Suppressor macrophage (primary cell): Measurements from ENCODE around the gene SLC30A3.

Experiments
- DNase-seq, 4 experiments: peaks; one replicate each; pipeline ENCODE4 v3.0.0-alpha.2; 2020 to 2022

The SLC30A3 gene

DNA sequence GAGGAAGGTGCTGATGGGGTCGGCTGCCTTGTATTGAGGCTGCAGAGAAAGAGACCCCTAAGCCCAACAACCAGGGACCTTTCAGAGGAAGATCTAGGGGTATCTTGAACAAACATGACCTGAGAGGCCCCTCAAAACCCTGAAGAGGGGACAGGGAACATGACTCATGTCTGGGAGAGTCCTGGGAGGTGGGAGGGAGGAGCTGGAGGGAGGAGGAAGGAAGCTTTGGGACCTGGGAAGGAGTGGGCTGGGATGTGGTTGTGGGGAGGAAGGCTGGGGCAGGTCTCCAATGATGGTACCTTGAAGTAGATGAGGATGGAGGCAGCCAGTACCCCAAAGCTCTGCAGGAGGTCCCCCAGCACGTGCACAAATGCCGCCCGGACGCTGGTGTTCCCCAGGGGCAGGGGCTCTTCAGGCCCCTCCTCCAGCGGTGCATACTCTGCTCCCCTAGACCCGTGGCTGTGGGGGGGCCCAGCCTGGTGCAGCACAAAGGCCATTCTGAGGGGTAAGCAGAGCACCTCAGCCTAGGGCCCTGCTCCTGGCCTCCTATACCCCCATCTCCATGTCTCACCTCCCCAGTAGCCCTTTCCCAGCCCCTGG is 5.9 kb downstream of the SLC30A3 start:
- DNase-seq = no peak

DNA sequence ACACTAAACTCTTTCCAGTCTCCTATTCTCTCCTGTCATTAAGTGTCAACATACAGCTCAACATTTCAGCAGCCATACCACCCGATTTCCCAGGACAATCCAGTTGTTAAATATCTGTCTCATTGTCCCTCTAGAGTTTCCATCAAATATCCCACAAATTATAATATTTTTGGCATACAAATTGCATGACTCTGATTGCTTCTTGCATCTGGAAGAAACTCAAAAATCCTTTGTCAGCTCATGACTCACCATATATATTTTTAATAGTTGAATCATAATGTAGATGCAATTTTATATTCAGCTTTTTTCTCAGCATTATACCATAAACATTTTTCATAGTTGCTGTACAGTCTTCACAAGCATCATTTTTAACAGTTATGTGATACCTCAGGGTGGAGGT is 7.2 kb downstream of the SLC30A3 start:
- no peak for DNase-seq

DNA sequence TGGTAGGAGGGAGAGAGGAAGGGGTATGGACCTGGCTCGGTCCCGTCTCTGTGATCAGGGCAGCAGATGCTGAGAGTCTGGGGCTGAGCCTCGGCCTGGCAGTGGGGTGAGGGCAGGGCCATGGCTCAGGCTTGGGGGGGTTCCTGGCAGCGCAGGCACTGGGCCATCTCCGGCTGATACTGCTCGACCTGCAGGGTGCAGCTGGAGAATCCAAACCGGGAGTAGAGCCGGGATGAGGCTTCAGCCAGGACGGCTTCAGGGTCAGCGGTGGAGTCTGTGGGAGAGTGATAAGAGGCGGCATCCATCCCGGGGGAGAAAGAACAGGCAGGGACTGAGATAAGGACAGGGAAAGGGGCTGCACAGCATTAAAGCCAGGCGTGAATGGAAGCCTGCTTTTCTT is 7.7 kb downstream of the SLC30A3 start:
- no peak for DNase-seq

DNA sequence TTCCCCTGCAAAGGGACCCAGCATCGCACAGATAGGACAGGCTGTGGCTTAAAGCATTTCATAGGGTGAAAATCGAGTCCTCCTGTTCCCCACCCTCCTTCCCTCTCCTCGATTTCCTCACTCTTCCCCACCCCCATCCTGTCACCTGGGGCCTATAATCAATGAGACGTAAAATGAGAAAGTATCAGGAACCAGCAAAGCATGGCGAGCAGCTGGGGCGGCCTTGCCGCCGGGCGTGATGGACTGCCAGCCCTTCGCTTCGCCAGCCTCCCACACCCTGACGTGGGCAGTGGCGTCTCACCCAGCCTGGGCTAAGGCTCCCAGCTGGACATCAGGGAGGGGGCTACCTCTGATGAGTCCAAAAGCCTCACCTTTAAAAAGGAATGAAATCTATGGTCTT is 11.1 kb downstream of the SLC30A3 start:
- no peak for DNase-seq

DNA sequence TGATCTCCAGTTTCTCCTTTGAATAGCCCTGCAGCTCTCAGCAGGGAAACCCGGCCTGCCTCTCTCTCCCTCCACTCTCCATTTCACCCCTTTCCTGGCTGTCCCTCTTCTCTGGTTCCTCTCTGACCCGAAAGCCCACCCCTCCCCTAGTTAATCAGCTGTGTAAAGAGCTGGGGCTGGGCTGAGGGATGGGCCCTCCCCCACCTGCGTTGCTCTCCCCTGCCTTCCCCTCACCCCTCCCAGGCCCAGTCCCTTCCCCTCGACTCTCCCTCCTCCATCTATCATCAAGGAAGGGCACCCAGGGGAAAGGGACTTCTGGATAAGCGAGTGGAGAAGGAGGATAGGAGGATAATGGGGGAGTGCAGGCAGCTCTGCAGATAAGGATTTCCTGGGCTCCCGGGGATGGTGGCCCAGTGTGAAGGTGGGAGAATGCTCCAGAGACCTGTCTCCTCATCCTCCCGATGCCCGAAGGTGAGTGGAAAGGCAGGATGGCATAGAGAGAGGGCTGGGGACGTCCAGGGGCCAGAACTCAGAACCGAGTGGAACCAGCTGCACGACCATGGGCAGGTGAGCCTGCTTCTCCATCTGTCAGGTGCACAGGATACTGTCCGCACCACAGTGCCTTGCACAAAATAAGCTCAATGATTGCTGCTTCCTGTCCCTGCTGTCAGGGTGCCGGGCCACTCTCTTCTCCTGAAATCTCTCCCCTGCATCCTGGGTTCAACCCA is 12.0 kb downstream of the SLC30A3 start:
- no peak for DNase-seq

DNA sequence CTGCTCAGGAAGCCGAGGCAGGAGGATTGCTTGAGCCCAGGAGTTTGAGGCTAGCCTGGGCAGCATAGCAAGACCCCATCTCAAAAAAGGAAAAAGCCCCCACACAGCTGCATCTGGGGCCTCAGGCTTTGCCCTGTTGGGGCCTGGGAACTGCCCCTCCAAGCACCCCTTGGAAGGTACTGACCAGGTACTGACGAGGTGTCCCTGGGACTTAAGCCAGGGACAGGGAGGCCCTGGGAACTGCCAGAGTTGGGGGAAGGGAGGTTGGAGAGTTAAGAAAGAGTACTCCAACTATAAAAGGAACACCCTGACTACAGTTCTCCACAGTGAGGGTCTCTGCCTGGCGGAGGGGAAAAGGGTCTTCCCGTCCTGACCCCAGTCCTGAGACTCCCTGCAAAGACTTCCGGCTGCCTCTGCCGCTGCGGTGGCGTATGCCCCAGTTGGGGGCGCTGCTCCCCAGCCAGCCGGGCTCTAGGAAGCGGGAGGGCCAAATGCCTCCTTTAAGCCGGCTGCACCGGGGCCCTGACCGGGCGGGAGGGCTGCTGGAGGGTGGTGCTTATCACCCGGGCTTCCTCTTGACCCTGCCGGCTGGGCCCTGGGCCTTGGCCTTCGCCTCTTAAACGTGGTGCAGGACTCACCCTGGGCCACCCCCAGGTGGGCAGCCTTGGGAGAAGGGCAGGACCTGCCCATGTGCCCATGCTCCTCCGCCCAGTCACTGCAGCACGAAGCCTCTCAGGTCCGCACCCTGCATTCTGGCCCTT is 12.8 kb downstream of the SLC30A3 start:
- peak; percentile 76 to 89 (median 82) for DNase-seq

DNA sequence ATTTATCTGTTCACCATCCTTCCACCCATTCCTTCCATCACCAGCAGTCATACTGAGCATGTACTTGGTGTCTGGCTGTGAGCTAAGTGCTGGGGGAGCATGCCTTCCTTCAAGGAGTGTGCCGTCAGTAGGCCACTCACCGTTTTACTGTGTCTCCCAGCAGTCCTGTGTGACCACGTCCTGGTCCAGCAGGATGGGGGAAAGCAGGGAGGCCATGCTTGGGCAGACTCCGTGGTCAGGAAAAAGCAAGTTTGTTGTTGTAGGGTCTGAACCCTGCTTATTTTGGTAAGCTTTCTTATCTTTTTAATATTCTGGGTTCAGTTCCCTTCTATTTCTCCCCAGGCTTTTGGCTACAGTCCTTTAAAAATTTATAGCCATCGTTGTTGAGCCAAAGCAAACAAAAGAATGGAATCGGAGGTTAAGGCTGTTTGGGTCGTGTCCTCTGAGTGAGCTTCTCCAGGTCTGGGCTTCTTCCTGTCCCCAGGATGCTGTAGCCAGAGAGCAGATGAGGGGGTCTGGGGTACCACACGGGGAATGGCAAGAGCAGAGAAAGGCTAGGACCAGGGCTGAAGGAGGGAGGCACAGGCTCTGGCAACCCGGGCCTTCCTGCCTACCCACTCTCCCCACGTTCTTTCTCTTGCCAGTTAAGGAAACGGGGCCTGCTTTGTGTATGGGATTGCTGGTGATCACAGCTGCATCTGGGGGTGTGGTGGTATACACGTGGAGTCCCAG is 13.5 kb downstream of the SLC30A3 start:
- no peak for DNase-seq

DNA sequence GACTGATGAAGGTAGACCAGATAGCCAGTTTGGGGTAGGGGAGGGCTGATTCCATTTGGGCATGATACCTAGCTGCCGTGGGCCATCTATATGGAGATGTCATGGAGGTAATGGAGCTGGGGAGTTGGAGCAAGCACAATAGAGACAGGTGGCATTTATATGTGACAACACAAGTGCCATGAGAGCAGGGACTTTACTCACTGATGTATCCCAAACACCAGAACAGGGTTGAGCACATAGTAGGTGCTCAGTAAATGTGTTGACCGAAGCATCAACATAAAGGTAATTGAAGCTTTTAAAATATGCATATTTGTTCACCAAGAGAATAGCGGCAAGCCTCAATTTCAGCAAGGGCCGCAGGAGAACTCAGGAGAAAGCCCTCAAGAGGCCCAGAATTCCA is 15.0 kb downstream of the SLC30A3 start:
- DNase-seq = no peak

DNA sequence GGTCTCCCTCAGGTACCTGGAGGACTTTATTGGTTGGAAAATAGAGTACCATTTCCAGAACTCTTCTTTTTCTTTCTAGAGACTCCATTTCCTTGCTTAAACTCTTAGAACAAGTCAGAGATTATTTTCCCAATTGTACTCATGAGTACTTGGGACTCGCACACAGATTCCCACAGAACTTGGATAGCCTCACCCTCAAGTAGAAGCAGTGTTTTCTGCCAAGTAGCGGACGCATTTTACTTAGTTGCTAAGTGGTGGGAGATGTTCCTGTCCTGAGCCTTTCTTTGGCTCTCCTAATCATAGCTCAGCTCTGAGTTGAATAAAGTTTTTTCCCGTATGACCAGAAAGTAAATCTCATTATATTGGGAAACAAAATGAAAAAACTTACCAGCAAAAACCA is 17.2 kb downstream of the SLC30A3 start:
- DNase-seq = no peak

DNA sequence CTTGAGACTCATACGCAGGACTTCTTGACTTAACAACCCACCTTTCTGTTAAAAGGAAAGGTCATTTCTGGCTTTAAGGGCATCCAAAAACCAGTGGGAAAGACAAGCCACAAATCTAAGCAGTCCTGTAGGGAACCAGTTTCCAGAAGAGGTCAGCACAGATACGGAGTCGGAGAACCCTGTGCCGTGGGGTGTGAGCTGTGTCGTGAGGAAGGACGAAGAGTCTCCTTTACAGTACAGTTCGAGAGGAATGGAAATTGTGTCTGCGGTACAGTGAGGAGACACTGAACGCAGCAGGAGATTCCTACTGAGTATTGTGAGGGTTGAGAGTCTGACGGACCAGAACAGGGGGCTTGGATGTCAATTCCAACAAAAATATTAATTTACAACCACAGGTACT is 17.7 kb downstream of the SLC30A3 start:
- DNase-seq = no peak

DNA sequence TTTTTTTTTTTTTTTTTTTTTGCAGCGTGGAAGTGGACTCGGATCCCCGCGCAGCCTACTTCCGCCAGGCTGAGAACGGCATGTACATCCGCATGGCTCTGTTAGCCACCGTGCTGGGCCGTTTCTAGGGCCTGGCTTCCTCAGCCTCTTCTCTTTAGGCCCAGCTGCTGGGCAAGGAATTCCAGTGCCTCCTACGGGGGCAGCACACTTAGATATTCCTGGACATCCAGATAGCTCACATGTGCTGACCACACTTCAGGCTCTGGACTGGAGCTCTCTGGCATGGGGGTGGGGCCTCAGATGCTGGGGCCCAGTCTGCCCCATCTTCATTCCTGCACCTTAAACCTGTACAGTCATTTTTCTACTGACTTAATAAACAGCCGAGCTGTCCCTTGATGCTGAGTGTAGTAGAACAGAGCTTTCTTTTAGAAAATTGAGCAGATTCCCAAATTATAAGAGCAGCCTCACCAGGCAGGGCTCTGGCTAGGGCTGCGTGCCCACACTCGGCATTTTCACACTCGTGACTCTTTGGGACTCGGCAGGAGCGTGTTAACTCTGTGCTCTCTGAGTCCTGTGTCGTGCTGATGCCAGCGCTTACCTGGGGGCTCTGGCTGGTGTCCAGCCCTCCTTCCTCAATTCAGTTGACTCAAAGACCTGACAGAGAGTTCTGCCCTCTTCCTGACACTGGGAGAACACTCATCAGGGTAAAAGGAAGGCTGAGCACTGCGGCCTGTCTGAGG is 19.3 kb downstream of the SLC30A3 start:
- DNase-seq = no peak

DNA sequence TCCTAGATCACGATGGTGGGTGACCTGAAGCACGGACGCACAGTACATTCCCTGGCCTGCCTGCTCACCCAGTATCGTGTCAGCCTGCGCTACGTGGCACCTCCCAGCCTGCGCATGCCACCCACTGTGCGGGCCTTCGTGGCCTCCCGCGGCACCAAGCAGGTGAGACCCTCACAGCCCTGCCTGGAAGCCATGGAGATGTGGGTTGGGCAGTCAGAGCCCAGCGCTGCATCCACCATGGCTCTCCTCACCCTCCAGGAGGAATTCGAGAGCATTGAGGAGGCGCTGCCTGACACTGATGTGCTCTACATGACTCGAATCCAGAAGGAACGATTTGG is 20.3 kb downstream of the SLC30A3 start:
- no peak for DNase-seq

DNA sequence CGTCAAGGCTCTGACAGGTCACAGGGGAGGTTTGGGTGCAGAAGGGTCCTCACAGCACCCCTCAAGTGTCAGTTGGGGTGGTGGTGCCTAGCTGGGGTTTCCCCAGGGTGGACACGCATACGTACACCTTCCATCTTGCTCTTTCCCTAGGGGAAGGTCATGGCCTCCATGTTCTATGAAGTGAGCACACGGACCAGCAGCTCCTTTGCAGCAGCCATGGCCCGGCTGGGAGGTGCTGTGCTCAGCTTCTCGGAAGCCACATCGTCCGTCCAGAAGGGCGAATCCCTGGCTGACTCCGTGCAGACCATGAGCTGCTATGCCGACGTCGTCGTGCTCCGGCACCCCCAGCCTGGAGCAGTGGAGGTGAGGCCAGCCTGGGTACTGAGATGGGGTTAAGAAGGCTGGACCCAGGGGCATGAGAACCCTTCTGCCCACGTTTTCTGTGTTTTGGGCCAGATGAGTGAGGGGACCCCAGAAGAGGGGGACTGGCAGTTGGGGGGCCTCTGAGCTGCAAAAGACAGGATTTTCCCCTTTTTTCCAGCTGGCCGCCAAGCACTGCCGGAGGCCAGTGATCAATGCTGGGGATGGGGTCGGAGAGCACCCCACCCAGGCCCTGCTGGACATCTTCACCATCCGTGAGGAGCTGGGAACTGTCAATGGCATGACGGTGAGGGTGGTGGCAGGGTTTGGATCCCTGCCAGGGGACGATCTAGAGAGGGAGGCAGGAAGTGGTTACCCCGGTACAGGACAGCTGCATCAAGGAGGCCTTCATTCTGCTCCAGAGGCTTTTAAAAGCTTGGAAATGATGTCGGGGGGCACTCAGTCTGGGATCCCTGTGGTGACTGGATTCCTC is 20.9 kb downstream of the SLC30A3 start:
- DNase-seq = no peak

DNA sequence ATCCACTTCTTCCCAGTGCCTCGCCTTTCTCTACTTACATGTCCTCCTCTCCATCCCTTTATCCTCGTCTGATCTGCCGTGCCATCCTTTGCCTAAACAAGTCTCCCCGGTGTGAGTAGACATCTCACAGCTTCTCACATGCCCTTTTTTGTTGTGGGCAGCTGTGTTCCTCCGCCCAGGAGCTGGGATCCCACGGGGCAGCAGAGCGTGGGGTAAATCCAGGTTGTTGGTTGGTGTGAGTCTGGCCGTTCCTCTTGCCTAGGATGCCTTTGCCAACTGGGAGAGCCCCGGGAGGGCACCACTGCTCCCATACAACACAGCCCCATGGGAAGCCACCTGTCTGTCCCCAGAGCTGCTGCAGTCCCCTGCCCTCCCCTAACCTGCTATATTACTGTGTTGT is 22.4 kb downstream of the SLC30A3 start:
- DNase-seq = no peak

DNA sequence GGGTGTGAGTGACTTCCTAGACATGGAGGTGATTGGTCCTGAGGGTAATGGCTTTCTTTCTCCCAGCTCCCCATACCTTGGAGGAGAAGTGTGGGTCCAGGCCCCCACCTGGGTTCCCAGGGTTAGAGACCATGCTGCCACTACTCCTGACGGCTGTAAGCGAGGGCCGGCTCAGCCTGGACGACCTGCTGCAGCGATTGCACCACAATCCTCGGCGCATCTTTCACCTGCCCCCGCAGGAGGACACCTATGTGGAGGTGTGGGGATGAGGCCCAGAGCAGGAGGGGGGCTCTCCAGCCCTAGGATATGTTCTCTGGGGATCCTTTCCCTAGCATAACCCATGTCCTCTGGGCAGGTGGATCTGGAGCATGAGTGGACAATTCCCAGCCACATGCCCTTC is 23.9 kb downstream of the SLC30A3 start:
- DNase-seq = no peak

DNA sequence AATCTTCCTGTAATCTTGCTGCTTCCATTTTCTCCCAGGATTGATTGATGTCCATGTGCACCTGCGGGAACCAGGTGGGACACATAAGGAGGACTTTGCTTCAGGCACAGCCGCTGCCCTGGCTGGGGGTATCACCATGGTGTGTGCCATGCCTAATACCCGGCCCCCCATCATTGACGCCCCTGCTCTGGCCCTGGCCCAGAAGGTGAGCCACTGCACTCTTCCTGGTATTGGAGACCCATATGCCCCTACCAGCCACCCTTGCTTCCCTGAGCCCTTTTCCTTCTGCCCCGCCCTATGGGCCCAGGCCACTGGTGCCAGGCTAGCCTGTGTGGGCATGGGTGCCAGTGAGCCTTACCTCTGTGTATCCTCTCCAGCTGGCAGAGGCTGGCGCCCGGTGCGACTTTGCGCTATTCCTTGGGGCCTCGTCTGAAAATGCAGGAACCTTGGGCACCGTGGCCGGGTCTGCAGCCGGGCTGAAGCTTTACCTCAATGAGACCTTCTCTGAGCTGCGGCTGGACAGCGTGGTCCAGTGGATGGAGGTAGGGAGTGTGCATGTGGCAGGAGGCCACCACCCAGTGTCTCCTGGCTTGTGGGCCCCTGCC is 25.4 kb downstream of the SLC30A3 start:
- DNase-seq = no peak

DNA sequence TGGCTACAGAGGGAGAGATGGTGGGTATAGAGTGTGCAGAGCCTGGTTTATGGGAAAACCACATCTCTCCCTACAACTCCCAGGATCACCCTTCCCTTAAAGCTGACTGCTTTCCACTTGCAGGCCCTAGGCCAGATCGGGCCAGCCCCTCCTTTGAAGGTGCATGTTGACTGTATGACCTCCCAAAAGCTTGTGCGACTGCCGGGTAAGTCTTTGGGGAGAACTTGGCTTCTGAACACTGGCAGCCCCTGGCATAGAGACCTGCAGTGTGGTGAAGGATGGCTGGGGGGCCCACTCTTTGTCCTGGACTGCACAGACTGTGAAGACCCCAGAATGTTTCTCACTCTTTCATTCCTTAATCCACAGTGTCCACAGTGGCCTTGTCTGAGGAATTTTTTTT is 26.2 kb downstream of the SLC30A3 start:
- DNase-seq = no peak

DNA sequence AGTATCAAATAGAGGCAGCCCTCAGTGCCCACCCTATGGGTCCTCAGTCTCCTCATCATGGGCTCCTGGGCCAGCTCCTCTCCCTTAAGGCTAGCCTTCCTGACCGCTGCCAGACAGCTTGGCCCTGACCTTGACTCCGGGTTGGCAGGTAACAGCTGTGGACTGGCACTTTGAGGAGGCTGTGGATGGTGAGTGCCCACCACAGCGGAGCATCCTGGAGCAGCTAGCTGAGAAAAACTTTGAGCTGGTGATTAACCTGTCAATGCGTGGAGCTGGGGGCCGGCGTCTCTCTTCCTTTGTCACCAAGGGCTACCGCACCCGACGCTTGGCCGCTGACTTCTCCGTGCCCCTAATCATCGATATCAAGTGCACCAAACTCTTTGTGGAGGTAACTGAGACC is 26.7 kb downstream of the SLC30A3 start:
- DNase-seq = no peak

DNA sequence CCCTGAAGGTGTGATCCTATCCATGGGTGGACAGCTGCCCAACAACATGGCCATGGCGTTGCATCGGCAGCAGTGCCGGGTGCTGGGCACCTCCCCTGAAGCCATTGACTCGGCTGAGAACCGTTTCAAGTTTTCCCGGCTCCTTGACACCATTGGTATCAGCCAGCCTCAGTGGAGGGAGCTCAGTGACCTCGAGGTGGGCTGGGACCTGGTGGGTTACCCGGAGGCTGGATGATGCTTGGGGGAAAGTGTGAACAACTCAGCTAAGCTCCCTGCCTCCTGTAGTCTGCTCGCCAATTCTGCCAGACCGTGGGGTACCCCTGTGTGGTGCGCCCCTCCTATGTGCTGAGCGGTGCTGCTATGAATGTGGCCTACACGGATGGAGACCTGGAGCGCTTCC is 29.5 kb downstream of the SLC30A3 start:
- DNase-seq = no peak

DNA sequence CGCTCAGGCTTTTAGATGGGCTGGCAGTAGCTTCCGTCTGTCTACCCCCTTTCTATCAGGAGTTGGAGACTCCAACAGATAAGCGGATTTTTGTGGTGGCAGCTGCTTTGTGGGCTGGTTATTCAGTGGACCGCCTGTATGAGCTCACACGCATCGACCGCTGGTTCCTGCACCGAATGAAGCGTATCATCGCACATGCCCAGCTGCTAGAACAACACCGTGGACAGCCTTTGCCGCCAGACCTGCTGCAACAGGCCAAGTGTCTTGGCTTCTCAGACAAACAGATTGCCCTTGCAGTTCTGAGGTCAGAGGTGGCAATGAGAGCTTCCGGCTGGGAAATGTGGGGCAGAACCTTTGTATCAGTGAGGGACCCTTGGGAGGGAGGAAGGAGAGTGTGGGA is 30.9 kb downstream of the SLC30A3 start:
- DNase-seq = no peak

DNA sequence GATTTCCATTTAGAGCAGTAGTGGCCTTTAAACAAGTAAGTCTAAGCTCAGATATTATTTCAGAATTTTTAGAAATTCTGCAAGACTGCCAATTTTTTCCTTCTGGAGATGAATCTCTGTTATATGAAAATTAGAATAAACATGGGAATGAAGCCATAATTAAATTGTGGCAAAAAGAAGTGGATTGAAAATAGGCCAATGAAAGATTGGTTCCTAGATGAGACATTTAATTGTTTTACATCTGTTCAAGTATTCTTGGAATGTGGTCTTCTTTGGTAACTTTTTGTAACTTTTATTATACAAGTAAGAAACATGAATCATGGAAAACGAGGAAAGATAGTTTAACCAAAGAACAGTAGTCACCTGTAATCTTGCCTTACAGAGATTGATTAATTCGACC is 35.3 kb downstream of the SLC30A3 start:
- no peak for DNase-seq
